Activated T-cell treated with anti-CD3 and anti-CD28 coated beads for 24 hours (primary cell): Measurements from ENCODE around the gene CREBRF.

Experiments
- DNase-seq: peaks from one replicate; pipeline ENCODE4 v3.0.0-alpha.2; 2020; ENCODE audit warnings: low read depth

Gene CREBRF

DNA sequence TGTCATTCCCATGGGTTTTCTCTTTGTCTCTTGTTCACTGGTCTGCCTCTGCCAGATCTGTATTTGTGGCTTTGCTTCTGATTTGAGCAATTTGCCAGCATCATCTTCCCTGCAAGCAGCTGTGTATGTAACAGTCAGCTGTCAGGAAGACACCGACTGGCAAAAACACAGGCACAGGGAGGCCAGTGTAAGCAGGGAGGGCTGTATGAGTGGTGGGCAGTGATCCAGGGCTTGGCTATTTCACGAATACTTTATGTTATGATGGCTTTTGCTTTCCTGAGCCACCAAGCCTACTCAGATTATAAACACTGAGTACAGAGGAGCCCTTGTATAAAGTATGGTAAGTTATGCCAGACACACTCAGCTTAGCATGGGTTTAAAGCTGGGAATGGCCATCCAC lies 99.8 kb downstream of the CREBRF start:
- no peak for DNase-seq

DNA sequence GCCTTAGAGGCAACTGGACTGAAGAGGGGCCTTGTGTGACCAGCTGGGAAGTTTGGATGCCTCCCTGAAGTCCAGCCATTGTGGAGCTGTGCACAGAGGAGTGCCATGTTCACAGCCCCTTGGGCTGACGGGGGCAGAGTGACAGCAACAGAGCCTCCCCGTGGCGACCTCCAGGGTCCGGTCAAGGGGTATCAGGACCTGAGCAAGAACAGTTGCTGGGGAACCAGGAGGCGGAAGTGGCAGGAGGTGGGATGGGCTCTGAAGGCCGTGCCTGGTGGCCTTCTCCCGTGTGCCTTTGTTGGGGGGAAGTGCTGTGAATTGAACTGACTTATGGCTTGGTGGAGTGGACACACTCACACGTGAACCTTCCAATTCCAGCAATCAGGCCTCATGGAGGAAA lies 102.2 kb downstream of the CREBRF start:
- DNase-seq, result no peak

DNA sequence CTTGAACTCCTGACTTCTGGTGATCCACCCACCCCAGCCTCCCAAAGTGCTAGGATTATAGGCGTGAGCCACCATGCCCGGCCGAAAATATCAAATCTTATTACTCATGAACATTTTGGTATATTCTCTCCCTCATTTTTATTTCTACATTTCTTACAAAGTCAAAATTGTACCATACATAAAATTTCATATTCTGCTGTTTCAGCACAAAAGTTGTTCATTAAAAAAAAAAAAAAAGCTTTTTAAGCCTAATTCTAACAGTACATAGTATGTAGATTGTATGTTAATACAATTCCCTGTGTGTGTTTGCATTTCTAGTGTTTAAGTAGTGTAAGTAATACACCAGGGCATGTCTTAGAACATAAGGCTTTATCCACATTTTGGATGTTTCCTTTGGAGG lies 103.1 kb downstream of the CREBRF start:
- DNase-seq, result no peak

DNA sequence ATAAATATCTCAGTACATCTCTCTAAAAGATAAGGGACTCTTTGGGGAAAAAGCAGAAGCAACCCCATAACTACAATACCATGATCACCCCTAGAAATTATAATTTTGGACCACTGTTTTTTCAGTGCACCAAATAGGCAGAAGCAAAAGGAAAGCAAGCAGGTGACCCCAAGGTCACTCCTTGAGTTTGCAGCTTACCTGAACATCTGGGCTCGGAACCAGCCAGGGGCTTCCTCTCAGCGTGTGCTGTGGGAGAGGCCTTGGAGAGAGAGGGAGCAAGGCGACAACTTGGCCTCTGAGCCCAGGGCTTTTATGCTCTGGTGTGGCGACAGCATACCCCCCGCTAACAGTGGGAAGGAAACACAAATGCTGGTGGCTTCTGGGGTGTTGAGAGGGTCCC lies 105.0 kb downstream of the CREBRF start:
- no peak for DNase-seq

DNA sequence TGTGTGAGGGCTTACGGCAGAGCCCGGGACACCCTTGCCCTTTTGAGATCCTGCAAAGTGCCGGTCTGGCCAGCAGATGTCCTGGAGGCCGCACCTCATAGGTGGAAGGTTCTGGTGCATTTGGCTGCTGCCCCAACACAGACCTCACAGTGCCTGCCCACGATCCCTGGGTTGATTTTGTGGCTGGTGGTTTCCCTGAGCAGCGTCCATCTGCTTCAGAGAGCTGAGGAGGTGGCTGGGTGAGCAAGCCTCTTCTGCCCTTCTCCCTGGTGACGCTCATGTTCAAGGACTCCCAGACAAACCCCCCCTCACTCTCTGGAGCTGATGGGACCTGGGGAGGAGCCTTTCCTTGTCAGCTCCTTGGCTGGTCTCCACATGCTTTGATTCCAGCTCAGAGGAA lies 107.1 kb downstream of the CREBRF start:
- DNase-seq, result no peak

DNA sequence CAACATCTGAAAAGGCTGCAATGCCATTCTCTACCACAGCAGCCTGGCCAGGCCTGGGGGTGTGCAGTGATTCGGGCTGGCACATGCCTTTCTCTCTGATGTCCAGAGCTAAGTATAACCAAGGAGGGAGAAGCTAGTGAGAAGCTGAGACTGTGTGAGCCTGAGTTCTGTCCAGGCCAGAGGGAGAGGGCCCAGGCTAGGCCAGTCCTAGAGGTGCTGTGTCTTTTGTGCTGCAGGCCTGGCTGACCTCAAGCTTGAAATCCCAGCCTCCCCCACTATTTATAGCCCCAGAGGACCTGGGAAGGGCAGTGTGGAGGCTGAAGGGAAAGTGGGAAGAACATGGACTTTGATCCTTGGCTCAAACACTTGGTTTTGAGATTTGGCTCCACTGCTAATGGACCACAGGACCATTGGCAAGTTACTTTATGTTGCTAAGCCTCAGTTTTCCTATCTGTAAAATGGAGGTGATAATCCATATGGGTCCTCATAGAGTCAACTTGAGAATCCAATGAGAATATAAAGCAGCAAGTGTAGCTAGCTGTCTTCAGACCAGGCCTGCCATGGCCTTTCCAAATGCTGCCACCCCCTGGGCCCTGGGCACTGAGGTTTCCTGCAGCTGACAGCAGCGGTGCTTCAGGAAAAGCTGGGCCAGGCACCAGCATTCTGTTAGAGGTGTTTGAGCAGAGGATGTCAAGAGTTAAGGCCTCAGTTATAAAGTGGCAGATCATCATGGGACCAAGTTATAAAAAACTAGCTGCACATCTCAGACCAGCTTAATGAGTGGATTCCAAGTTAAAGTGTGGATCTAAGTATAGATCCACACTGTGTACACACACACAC lies 109.2 kb downstream of the CREBRF start:
- DNase-seq, result no peak

DNA sequence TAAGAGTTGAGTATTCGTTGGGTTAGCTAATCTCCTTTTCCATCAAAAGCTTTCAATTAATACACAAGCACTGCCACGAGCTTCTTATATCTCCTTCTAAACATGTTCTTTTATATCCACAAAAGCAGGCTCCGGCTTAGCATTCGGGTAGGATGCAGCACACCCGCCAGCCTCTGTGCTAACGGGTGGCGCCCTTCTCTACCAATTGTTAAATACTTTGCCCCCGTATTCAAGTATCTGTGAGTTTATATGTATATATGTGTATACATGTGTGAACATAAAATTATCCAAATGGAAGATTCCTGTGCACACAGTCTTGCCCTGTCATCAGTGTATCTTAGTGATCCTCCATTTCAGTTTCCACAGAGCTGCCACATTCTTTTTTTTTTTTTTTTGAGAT lies 116.0 kb downstream of the CREBRF start:
- no peak for DNase-seq

DNA sequence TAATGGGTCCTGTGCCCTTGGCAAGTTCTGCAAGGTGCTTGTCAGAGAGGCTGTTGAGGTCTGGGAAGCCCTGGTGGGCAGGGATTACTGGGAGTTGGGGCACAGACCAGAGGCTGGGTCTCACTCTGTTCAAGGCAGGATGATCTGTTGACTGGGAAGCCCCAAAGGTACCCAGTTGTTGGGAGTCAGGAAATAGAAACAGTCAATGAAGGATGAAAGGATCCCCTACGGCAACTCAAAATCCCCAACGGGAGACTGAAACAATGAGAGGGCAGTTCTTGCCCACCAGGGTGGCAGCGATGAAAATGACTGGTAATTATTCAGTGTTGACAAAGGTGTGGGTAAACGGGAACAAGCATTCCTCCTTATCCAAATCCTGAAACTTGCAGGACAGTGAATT lies 119.4 kb downstream of the CREBRF start:
- DNase-seq, result no peak

DNA sequence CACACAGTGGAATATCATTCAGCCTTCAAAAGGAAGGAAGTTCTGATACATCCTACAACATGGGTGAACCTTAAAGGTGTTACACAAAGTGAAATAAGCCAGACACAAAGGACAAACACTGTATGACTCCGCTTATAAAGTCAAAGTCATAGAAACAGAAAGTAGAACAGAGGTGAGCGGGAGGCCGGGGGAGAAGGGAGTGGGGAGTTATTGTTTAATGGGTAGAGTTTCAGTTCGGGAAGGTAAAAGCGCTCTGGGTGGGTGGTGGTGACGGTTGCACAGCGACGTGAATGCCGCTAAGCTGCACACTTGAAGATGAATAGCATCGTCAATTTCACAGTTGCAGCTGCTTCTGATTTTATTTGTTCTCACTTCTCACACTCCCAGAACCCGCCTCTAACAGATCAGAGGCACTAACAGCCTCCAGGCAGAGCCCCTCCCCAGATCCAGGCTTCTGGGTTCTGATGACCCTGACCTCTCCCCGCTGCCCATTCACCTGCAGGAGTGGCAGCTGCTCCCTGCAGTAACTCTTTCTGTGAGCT lies 122.3 kb downstream of the CREBRF start:
- no peak for DNase-seq

DNA sequence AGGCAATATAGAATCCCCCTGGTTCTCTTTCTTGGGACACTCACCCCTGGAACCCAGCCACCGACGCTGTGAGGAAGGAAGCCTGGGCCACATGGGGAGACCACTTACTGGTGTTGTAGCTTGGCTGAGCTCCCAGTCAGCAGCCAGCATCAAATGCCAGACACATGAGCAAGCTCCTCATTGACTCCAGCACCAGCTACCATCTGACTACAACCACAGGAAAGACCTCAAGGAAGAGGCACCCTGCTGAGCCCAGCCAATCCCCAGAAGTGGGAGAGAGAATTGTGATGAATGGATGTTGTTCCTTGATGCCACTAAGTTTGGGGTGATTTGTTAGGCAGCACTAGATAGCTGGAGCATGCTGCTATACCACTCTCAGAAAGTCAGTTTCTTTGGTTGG lies 124.2 kb downstream of the CREBRF start:
- DNase-seq, result no peak

DNA sequence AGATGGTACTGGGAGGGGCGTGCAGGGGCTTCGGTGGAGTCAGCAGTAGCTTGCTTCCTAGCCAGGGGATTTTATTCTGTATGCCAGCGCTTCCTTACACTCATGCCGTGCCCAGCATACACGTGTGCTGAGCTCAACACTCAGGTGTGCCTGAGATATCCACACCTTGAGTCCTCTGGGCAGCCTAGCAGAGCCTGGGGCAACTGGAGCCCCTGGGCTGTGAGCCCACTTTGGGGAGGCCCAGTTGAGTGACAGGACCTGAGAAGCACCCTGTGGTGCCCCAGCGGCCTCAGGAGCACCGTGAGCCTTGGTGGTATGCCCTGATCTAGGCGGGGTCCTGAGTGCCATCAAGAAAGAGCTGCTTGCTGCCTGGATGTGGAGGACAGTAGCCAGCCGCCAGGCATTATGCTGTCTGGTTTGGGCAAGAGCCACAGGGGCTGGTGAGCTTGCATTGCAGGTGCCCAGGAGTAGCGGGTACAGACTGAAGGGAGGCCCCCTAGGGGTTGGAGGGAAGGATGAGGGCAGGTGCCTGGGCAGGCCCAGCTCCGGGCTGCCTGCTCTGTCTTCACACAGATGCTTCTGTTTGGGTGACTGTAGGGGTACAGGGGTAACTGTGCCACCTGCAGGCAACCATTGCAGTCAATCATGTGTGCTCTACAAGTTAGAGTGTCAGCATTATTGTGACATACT lies 131.0 kb downstream of the CREBRF start:
- DNase-seq, result no peak

DNA sequence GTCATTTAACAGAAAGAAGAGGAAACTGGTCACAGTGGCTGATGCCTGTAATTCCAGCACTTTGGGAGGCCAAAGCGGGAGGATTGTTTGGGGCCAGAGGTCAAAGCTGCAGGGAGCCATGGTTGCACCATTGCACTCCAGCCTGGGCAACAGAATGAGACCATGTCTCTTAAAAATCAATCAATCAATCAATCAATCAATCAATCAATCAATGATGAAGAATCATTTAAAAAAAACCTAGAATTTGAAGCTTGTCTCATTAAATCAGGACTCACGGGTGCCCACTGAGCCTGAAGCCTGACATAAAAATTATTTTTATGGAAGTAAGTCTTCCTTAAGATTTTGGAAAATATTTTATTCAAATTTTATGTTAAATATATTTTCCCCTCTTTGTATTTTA lies 132.1 kb downstream of the CREBRF start:
- DNase-seq, result no peak
